PFSK-1 (cell line): ENCODE data around the gene SLC2A4.

Experiments used
- POLR2AphosphoS5 ChIP-seq: IDR thresholded peaks from 2 replicates; pipeline ENCODE4 v1.6.1; 2012; ENCODE audit warnings: low read depth, mild to moderate bottlenecking, control low read depth, low read length, moderate library complexity
- TAF1 ChIP-seq: IDR thresholded peaks from 2 replicates; pipeline ENCODE4 v1.6.1; 2012; ENCODE audit warnings: low read length, control low read depth, borderline replicate concordance; ENCODE audit not compliant: insufficient read depth

- TF ChIP-seq POLR2AphosphoS5 (no peak), TAF1 (no peak)
Measured at GRCh38 chr17:7236808-7237207, 44.7 kb upstream of the SLC2A4 start.
